ENCODE data around the gene OR2C1. TPM values are rescaled to one million over a fixed set of nuclear protein-coding genes. Genes with fewer than 3 reads are reported as not detected.

OR2C1 gene
- total RNA-seq, 6 donors from 2014 or later = 0.39 to 0.46 TPM; not detected in 4

DNA sequence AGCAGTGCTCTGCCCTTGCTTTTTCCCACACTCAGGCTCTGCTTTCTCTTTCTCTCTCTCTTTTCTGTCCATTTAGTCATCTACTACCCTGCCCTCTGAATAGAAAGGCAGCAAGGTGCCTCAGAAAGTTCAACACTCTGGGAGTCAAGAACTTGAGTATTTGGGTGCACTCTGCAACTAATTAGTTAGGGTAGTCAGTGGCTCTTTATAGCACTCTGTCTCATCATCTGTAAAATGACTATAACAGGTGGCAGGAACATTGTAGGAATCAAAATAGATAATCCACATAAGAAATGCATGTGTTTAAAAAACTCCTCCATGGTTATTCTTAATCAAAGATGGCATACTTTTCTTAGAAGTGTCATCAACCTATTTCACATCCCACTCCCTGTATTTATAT is 7.2 kb downstream of the OR2C1 start:
- Histone ChIP-seq H3K9me3 (peaks cover 0 to 28% (median 18%) of the 10 kb centered on the region in 4 donors), H3K4me3 (no peak overlapping the region), H3K4me1 (peaks cover 0 to 9% (median 0%) of the 10 kb centered on the region in 4 donors), H3K27me3 (no peaks in the 10 kb centered on the region), H3K27ac (no peak overlapping the region), H3K36me3 (no peaks in the 10 kb centered on the region)
- no peak for TF ChIP-seq EP300 (IDR thresholded peaks at IDR 0.05)
- DNase-seq (no peak), ATAC-seq (ENCODE audit: low FRiP score in 2 of 2) (no peak)

- no peaks in the 10 kb centered on the region for H3K36me3 ChIP-seq
- DNase-seq (no peak), ATAC-seq (ENCODE audit: low FRiP score in 2 of 2) (no peak)
- 92 to 95% methylated on average over 7 of the region's 7 CpGs for WGBS, 2 donors
- peaks cover 0 to 9% (median 0%) of the 10 kb centered on the region in 4 donors for H3K4me1 ChIP-seq
- peaks cover 4 to 28% (median 18%) of the 10 kb centered on the region in 4 donors for H3K9me3 ChIP-seq
- no peak overlapping the region for H3K4me3 ChIP-seq
- no peak for TF ChIP-seq POLR2A (IDR thresholded peaks at IDR 0.05)
- no peak for TF ChIP-seq CTCF (IDR thresholded peaks at IDR 0.05)
- no peak for TF ChIP-seq EP300 (IDR thresholded peaks at IDR 0.05)
- no peak for TF ChIP-seq POLR2AphosphoS5 (IDR thresholded peaks at IDR 0.05)
- H3K27me3 ChIP-seq = no peaks in the 10 kb centered on the region
- no peak overlapping the region for H3K27ac ChIP-seq
Measured at GRCh38 chr16:3363793-3364192, 8.1 kb downstream of the OR2C1 start.

DNA sequence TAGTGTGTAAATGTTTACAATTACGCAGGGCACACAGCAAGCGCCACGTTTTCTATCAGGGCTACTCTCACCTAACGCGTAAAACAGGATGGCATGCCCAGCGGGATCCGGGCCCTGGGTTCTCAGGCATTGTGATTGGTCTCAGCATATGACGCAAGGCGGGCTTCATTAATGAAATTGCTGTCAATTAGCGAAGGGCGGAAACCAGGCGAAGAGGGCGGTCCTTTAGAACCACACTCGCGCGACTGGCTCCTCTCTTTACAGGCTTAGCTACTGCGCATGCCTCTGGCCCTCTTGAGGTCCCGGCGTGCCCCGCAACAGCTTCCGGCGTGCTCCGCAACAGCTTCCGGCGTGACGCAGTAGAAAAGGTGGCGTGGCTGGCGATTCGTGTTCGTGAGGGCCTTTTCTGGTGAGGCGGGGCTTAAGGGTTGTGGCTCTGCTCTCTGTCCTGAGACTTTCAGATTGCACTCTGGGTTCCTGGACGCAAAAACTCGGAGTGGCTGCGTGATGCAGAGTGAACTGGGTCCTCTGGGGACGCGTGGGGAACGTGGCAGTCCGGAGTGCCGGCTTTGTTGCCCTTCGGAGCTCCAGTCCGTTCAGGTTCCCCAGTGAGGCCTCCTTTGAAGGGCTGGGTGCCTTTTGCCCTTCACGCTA is 9.2 kb downstream of the OR2C1 start:
- ATAC-seq (ENCODE audit: low FRiP score in 2 of 2) = peak; percentile 83 to 91
- whole genome bisulfite sequencing, 2 donors = 23 to 26% methylated on average over 16 to 39 of the region's 42 CpGs
- Histone ChIP-seq H3K9me3 (peaks cover 8 to 28% (median 18%) of the 10 kb centered on the region in 4 donors), H3K36me3 (no peaks in the 10 kb centered on the region), H3K27ac (peak overlapping the region; percentile 70 to 80 (median 75)), H3K4me1 (peaks cover 0 to 9% (median 0%) of the 10 kb centered on the region in 4 donors), H3K4me3 (peak overlapping the region in 3 of 4 donors; percentile 40 to 57 (median 42)), H3K27me3 (no peaks in the 10 kb centered on the region)
- peak; percentile 75 to 91 for DNase-seq
- TF ChIP-seq POLR2AphosphoS5 (IDR thresholded peaks at IDR 0.05) (peak; percentile 20 to 70), POLR2A (IDR thresholded peaks at IDR 0.05) (peak in 1 of 4 donors; percentile 37), EP300 (IDR thresholded peaks at IDR 0.05) (no peak), CTCF (IDR thresholded peaks at IDR 0.05) (no peak)

- Histone ChIP-seq H3K4me1 (peaks cover 0 to 9% (median 0%) of the 10 kb centered on the region in 4 donors), H3K4me3 (no peak overlapping the region), H3K9me3 (peaks cover 8 to 31% (median 24%) of the 10 kb centered on the region in 4 donors), H3K36me3 (no peaks in the 10 kb centered on the region), H3K27me3 (no peaks in the 10 kb centered on the region), H3K27ac (no peak overlapping the region)
- WGBS, 2 donors = 90 to 95% methylated on average over 11 of the region's 11 CpGs
- no peak for ATAC-seq (ENCODE audit: low FRiP score in 2 of 2)
- no peak for TF ChIP-seq POLR2A (IDR thresholded peaks at IDR 0.05)
- TF ChIP-seq CTCF (IDR thresholded peaks at IDR 0.05) = no peak
- no peak for TF ChIP-seq POLR2AphosphoS5 (IDR thresholded peaks at IDR 0.05)
- TF ChIP-seq EP300 (IDR thresholded peaks at IDR 0.05) = no peak
- no peak for DNase-seq
Measured at GRCh38 chr16:3369073-3369472, 13.4 kb downstream of the OR2C1 start.

DNA sequence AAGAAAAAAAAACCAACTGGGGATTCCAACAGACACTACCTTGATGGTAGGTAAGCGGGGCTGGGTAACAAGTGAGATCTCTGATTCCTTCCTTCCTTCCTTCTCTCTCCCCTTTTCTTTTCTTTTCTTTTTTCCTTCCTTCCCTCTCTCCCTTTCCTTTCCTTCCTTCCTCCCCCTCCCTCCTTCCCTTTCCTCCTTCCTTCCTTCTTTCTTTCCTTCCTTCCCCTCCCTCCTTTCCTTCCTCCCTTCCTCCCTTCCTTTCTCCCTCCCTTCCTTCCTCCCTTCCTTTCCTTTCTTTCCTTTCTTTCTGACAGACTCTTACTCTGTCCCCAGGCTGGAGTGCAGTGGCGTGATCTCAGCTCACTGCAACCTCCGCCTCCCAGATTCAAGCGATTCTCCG is 20.0 kb downstream of the OR2C1 start:
- DNase-seq = no peak
- Histone ChIP-seq H3K27me3 (no peaks in the 10 kb centered on the region), H3K4me3 (no peak overlapping the region), H3K9me3 (peaks cover 25 to 72% (median 64%) of the 10 kb centered on the region in 4 donors), H3K36me3 (no peaks in the 10 kb centered on the region), H3K4me1 (no peaks in the 10 kb centered on the region), H3K27ac (no peak overlapping the region)
- no peak for ATAC-seq (ENCODE audit: low FRiP score in 2 of 2)
- TF ChIP-seq POLR2AphosphoS5 (IDR thresholded peaks at IDR 0.05) (no peak), CTCF (IDR thresholded peaks at IDR 0.05) (no peak), EP300 (IDR thresholded peaks at IDR 0.05) (no peak), POLR2A (IDR thresholded peaks at IDR 0.05) (no peak)
- WGBS, 2 donors = 90 to 96% methylated on average over 5 of the region's 5 CpGs
